Prostate gland (tissue), 2 donors: ENCODE results near the gene SPINT1.

Source experiments
- POLR2AphosphoS5 ChIP-seq: sonication (generic); formaldehyde crosslinking; IDR thresholded peaks from one replicate; pipeline ENCODE4 v1.6.1; 2017; ENCODE audit warnings: antibody characterized with exemption
- TF ChIP-seq, protein P1 (sequence below), 4 experiments: fragments of 200-600 bp in 2 of 4; fragments of 450-650 bp in 2 of 4; sonication (generic) in 2 of 4; IDR thresholded peaks; 1 replicate in 3 of 4; 2 replicates in 1 of 4; pipeline ENCODE4 v1.5.1; 2016 to 2019; ENCODE audit warnings: antibody characterized with exemption in 4 of 4, mild to moderate bottlenecking in 2 of 4, moderate library complexity in 2 of 4

GRCh38 chr15:40838756-40839155 lies 5.1 kb upstream of the SPINT1 start:
- TF ChIP-seq, protein P1, sequence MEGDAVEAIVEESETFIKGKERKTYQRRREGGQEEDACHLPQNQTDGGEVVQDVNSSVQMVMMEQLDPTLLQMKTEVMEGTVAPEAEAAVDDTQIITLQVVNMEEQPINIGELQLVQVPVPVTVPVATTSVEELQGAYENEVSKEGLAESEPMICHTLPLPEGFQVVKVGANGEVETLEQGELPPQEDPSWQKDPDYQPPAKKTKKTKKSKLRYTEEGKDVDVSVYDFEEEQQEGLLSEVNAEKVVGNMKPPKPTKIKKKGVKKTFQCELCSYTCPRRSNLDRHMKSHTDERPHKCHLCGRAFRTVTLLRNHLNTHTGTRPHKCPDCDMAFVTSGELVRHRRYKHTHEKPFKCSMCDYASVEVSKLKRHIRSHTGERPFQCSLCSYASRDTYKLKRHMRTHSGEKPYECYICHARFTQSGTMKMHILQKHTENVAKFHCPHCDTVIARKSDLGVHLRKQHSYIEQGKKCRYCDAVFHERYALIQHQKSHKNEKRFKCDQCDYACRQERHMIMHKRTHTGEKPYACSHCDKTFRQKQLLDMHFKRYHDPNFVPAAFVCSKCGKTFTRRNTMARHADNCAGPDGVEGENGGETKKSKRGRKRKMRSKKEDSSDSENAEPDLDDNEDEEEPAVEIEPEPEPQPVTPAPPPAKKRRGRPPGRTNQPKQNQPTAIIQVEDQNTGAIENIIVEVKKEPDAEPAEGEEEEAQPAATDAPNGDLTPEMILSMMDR (IDR thresholded peaks at IDR 0.05), result no peak
- TF ChIP-seq POLR2AphosphoS5, result no peak
